ENCODE results near the gene OSTF1.

Gene OSTF1

GRCh38 chr9:75169623-75170022 is 81.3 kb downstream of the OSTF1 start:
- DNase-seq = no peak

DNA sequence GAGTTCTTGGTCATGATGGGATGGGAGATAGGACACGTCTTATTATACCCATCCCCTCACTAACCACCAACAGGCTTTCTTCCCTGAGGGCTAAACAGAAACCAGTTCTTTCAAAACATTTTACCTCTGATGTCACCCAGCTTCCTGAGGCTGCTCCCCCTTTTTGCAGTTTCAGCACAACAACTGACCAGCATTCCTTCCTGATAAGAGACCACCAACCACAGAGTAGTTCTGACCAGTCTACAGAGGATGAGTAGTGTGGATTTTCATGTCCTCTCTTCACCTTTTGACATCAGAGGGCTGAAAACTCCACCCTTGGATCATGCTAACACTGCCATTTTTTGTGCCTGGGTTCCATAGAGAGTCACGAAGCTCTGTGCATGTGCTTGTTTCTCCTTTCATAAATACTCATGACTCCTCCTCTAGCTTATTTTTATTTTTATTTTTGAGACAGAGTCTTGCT is 82.6 kb downstream of the OSTF1 start:
- no peak for DNase-seq

- no peak for DNase-seq
Measured at GRCh38 chr9:75175395-75175794, 87.1 kb downstream of the OSTF1 start.

DNA sequence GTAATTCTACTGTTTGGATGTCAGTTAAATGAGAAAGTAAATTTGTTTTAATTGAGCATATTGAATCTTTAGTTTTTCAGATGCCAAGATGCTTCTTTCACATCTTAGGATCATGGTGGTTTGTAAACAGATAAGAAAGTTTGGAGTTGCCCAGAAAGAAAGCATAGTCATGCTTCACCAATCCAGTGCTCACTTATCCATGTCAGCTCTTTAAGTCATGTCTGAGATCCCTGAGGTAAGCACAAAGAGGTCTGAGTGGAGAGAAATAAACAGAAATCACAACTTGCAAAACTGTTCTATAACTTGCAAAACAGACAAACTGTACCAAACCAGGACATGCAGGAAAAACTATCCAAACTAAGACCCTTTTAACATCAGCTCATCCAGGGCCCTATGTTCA is 87.7 kb downstream of the OSTF1 start:
- no peak for DNase-seq

- no peak for DNase-seq
Measured at GRCh38 chr9:75181750-75182149, 93.4 kb downstream of the OSTF1 start.

DNA sequence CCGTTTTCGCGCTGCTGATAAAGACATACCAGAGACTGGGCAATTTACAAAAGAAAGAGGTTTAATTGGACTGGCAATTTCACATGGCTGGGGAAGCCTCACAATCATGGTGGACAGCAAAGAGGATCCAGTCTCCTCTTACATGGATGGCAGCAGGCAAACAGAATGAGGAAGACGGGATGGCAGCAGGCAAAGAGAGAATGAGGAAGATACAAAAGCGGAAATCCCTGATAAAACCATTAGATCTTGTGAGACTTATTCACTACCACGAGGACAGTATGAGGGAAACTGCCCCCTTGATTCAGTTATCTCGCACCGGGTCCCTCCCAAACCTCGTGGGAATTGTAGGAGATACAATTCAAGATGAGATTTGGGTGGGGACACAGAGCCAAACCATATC is 95.0 kb downstream of the OSTF1 start:
- no peak for DNase-seq

- DNase-seq = no peak
Measured at GRCh38 chr9:75184471-75184870, 96.2 kb downstream of the OSTF1 start.

GRCh38 chr9:75185585-75186170 is 97.4 kb downstream of the OSTF1 start:
- peak in 1 of 2 donors; percentile 13 for DNase-seq

DNA sequence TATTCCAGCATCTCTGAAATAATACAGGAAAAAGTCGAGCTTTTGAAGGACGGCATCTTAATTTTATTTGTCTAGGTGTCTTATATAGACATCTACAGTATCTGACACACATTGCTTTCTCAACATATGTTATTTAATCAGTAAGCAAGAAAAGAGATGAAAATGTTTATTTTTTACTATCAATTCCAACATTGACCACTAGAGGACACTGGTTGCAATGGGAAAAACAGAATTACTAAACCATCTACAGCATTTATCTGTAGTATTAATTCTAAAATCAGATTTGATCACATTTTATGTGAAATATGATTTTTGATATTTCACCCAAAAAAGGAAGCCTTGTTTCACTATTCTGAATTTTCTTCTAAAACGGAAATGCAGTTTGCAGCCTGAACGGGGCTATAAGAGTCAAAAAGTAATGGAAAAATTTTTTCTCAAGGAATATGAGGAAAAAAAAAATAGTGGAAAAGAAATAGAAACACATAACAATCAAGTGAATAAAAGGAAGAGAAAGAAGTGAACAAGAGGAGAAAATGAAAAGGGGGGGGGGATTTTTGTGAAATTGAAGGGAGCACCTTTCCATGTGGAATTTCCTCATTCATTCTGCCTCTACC is 98.6 kb downstream of the OSTF1 start:
- DNase-seq = peak in 1 of 2 donors; percentile 2

DNA sequence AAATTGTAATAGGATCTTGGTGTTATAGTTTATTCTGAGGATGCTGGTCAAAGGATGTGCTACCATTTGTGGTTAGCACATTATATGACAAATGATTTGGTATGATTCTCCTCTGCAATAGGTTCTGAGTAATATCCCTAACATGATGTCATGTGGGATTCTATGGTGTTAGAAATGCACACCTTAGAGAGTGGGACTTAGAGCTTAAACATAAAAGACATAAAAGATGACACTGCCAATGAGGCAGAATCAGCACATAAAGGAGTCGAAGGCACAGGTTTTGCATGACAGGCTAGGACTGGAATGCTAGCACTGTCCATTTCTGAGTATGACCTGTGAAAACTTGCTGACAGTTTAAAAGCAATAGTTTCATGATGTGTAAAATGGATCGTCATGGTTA is 100.4 kb downstream of the OSTF1 start:
- no peak for DNase-seq

GRCh38 chr9:75190762-75191161 is 102.4 kb downstream of the OSTF1 start:
- no peak for DNase-seq
